Measurements from ENCODE around the gene PCGF3. TPM values are rescaled to one million over a fixed set of nuclear protein-coding genes. Genes with fewer than 3 reads are reported as not detected.

PCGF3 gene
- total RNA-seq, 1 experiment from 2014 or later, result 31.5 TPM

DNA sequence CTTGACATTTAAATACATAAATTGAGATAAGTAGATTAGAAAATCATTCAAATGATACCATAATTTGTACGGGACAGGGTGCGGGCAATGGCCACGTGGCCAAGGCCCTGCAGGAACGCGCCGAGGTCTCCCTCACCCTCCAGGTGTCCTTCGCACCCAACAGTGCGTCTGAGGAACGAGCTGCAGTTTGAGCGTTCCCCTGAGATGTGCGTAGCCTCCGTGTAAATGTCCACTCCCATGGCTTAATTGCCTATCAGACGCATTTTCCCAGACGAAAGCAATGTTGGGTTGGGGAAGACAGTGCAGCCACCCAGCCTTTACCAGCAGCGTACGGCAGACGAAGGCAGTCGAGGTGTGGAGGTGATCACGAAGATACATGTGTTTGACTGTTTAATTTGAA lies 63.9 kb downstream of the PCGF3 start:
- no peak for DNase-seq
- intact Hi-C loops (cut with micrococcal nuclease), result no loop called here
- Histone ChIP-seq H3K4me3 (ENCODE audit: low read length) (no peak overlapping the region), H3K4me1 (ENCODE audit: insufficient read depth, low read length) (0 out of 2 replicates have a peak, but pooled peaks cover 7% of the 10 kb centered on the region), H3K36me3 (ENCODE audit: low read depth, low read length) (peaks cover 8% of the 10 kb centered on the region), H4K20me1 (ENCODE audit: low read length) (peaks cover 16% of the 10 kb centered on the region; the same call in 1 of the 2 replicates), H3K9me3 (ENCODE audit: low read length) (no peaks in the 10 kb centered on the region), H3F3A (ENCODE audit: low read length, unreplicated experiment) (no peaks in the 10 kb centered on the region), H3K9me2 (replicated peaks; ENCODE audit: low read length) (no peaks in the 10 kb centered on the region), H2AFZ (ENCODE audit: low read length) (no peak overlapping the region), H3K27ac (ENCODE audit: low read length) (no peak overlapping the region), H3K9ac (ENCODE audit: low read length) (no peak overlapping the region), H3K27me3 (ENCODE audit: low read length) (no peaks in the 10 kb centered on the region), H3K79me2 (ENCODE audit: low read length) (peaks cover 48% of the 10 kb centered on the region), H3K4me2 (ENCODE audit: low read length) (no peak overlapping the region)
- POLR2A ChIA-PET (ENCODE audit: unreplicated experiment), result no interaction called here
- CTCF ChIA-PET, result no interaction called here
- TF ChIP-seq EZH2 (IDR thresholded peaks at IDR 0.05; ENCODE audit: low read length, unreplicated experiment), result no peak
- no peak for TF ChIP-seq CTCF (conservative IDR thresholded peaks at IDR 0.05; ENCODE audit: low read depth, low read length)
- TF ChIP-seq EZH2phosphoT487 (IDR thresholded peaks at IDR 0.05; ENCODE audit: borderline replicate concordance, low read length), result no peak
- no peak for ATAC-seq
- no TSS peak for BruUV-seq (replicated peaks)

- intact Hi-C loops (cut with micrococcal nuclease), result no loop called here
- DNase-seq (no peak), ATAC-seq (no peak)
- Histone ChIP-seq H3K9me2 (replicated peaks; ENCODE audit: low read length) (no peaks in the 10 kb centered on the region), H3K4me3 (ENCODE audit: low read length) (no peak overlapping the region), H3K4me2 (ENCODE audit: low read length) (no peak overlapping the region), H3K79me2 (ENCODE audit: low read length) (peaks cover 54% of the 10 kb centered on the region), H3K9ac (ENCODE audit: low read length) (no peak overlapping the region), H3K27ac (ENCODE audit: low read length) (no peak overlapping the region), H3K36me3 (ENCODE audit: low read depth, low read length) (peaks cover 9% of the 10 kb centered on the region), H3K4me1 (ENCODE audit: insufficient read depth, low read length) (0 out of 2 replicates have a peak, but pooled peaks cover 7% of the 10 kb centered on the region), H3K27me3 (ENCODE audit: low read length) (no peaks in the 10 kb centered on the region), H2AFZ (ENCODE audit: low read length) (no peak overlapping the region), H3K9me3 (ENCODE audit: low read length) (no peaks in the 10 kb centered on the region), H3F3A (ENCODE audit: low read length, unreplicated experiment) (no peaks in the 10 kb centered on the region), H4K20me1 (ENCODE audit: low read length) (peaks cover 16% of the 10 kb centered on the region; the same call in 1 of the 2 replicates)
- POLR2A ChIA-PET (ENCODE audit: unreplicated experiment), result no interaction called here
- BruUV-seq (replicated peaks), result no TSS peak
- CTCF ChIA-PET, result no interaction called here
- TF ChIP-seq EZH2 (IDR thresholded peaks at IDR 0.05; ENCODE audit: low read length, unreplicated experiment) (no peak), CTCF (conservative IDR thresholded peaks at IDR 0.05; ENCODE audit: low read depth, low read length) (no peak), EZH2phosphoT487 (IDR thresholded peaks at IDR 0.05; ENCODE audit: borderline replicate concordance, low read length) (no peak)
Observed at GRCh38 chr4:770022-770421, 64.4 kb downstream of the PCGF3 start.

GRCh38 chr4:771464-771863 lies 65.8 kb downstream of the PCGF3 start:
- H4K20me1 ChIP-seq (ENCODE audit: low read length), result peaks cover 16% of the 10 kb centered on the region; the same call in 1 of the 2 replicates
- H3K79me2 ChIP-seq (ENCODE audit: low read length), result peaks cover 65% of the 10 kb centered on the region
- intact Hi-C loops (cut with micrococcal nuclease), result no loop called here
- ChIA-PET POLR2A (ENCODE audit: unreplicated experiment) (no interaction called here), CTCF (no interaction called here)
- no TSS peak for BruUV-seq (replicated peaks)
- H3F3A ChIP-seq (ENCODE audit: low read length, unreplicated experiment), result no peaks in the 10 kb centered on the region
- H3K36me3 ChIP-seq (ENCODE audit: low read depth, low read length), result peaks cover 15% of the 10 kb centered on the region
- no peak overlapping the region for H3K4me2 ChIP-seq (ENCODE audit: low read length)
- DNase-seq (no peak), ATAC-seq (no peak)
- no peak overlapping the region for H3K9ac ChIP-seq (ENCODE audit: low read length)
- no peak overlapping the region for H3K4me3 ChIP-seq (ENCODE audit: low read length)
- no peak for TF ChIP-seq EZH2 (IDR thresholded peaks at IDR 0.05; ENCODE audit: low read length, unreplicated experiment)
- TF ChIP-seq EZH2phosphoT487 (IDR thresholded peaks at IDR 0.05; ENCODE audit: borderline replicate concordance, low read length), result no peak
- no peak for TF ChIP-seq CTCF (conservative IDR thresholded peaks at IDR 0.05; ENCODE audit: low read depth, low read length)
- no peak overlapping the region for H2AFZ ChIP-seq (ENCODE audit: low read length)
- H3K27ac ChIP-seq (ENCODE audit: low read length), result no peak overlapping the region
- no peaks in the 10 kb centered on the region for H3K4me1 ChIP-seq (ENCODE audit: insufficient read depth, low read length)
- no peaks in the 10 kb centered on the region for H3K9me3 ChIP-seq (ENCODE audit: low read length)
- no peaks in the 10 kb centered on the region for H3K9me2 ChIP-seq (replicated peaks; ENCODE audit: low read length)
- H3K27me3 ChIP-seq (ENCODE audit: low read length), result no peaks in the 10 kb centered on the region
